Panc1 (cell line): ENCODE measurements around the gene XRCC2. TPM values are rescaled to one million over a fixed set of nuclear protein-coding genes. Genes with fewer than 3 reads are reported as not detected.

Experiments
- ATAC-seq: fragments of 200-7000 bp; cut with Tn5 transposase; 2 replicates; pipeline ENCODE4 v1.9.1; 2020; ENCODE audit warnings: mild to moderate bottlenecking, moderate library complexity
- BruUV-seq: library from RNA; stranded (reverse); fragments of 400-500 nt; replicated peaks from 2 replicates; lab custom pipeline; 2021; lab: Mats Ljungman, UMichigan
- CTCF ChIA-PET: fragments of 300-600 bp; sonication (Branson Sonifier 250); formaldehyde crosslinking; loops from one replicate; lab custom pipeline; 2022; ENCODE audit warnings: antibody characterized with exemption; lab: Charles Lee
- POLR2A ChIA-PET: fragments of 300-600 bp; sonication (Branson Sonifier 250); formaldehyde crosslinking; loops from one replicate; lab custom pipeline; 2022; ENCODE audit warnings: antibody characterized with exemption; lab: Charles Lee
- DNase-seq: peaks from one replicate; pipeline ENCODE4 v3.0.0-alpha.2; 2010; ENCODE audit warnings: low read depth, low spot score
- H3K27ac ChIP-seq: 2 replicates; pipeline ENCODE4 v1.5.1; 2011; ENCODE audit warnings: mild to moderate bottlenecking, low read length, inconsistent platforms
- H3K27me3 ChIP-seq: fragments of 200-500 bp; sonication (Bioruptor generic); 2 replicates; pipeline ENCODE4 v1.6.0; 2014; ENCODE audit warnings: low read length, inconsistent platforms; ENCODE audit not compliant: control insufficient read depth, insufficient read depth
- H3K36me3 ChIP-seq: fragments of 200-500 bp; sonication (Bioruptor generic); 2 replicates; pipeline ENCODE4 v1.5.1; 2014; ENCODE audit warnings: inconsistent platforms, mild to moderate bottlenecking, low read length, moderate library complexity; ENCODE audit not compliant: control insufficient read depth, insufficient read depth
- H3K4me1 ChIP-seq: 2 replicates; pipeline ENCODE4 v1.5.1; 2011; ENCODE audit warnings: inconsistent platforms, mild to moderate bottlenecking, low read length, moderate library complexity; ENCODE audit not compliant: control insufficient read depth, insufficient read depth
- H3K4me3 ChIP-seq, 2 experiments: 2 replicates each; pipeline ENCODE4 v1.5.1; 2011 to 2012; ENCODE audit warnings: low read depth in 2 of 2, low read length in 2 of 2, mild to moderate bottlenecking in 2 of 2, inconsistent platforms in 1 of 2, moderate library complexity in 1 of 2
- H3K9me3 ChIP-seq: fragments of 200-500 bp; sonication (Bioruptor generic); 2 replicates; pipeline ENCODE4 v1.5.1; 2014; ENCODE audit warnings: low read depth, mild to moderate bottlenecking, inconsistent platforms, low read length, moderate library complexity; ENCODE audit not compliant: control insufficient read depth, insufficient read depth
- POLR2AphosphoS5 ChIP-seq: IDR thresholded peaks from 2 replicates; pipeline ENCODE4 v1.6.1; 2012; ENCODE audit warnings: mild to moderate bottlenecking, low read depth, low read length, moderate library complexity
- SIN3A ChIP-seq: IDR thresholded peaks from 2 replicates; pipeline ENCODE4 v1.6.1; 2012; ENCODE audit warnings: low read depth, mild to moderate bottlenecking, low read length, moderate library complexity, borderline replicate concordance; ENCODE audit not compliant: insufficient read depth
- TCF7L2 ChIP-seq: IDR thresholded peaks from 2 replicates; pipeline ENCODE4 v1.6.1; 2011; ENCODE audit warnings: mild to moderate bottlenecking, low read depth, low read length, inconsistent platforms
- in situ Hi-C: cut with HindIII; loops from 2 replicates; pipeline ENCODE4 v1.10.0; 2016; ENCODE audit warnings: low sequenced_read_pairs, low pct_unique_long_range_greater_than_20kb
- intact Hi-C: fragments of 100-400 bp; cut with micrococcal nuclease; formaldehyde crosslinking; loops from one replicate; pipeline ENCODE4 v1.10.0; 2022; ENCODE audit not compliant: unreplicated experiment
- total RNA-seq: library from RNA; stranded (reverse); gene quantifications from one replicate; pipeline ENCODE4 v1.2.1, GENCODE V29; 2021; ENCODE audit not compliant: unreplicated experiment
- TF ChIP-seq, protein P1 (sequence below): fragments of 450-650 bp; IDR thresholded peaks from 2 replicates; pipeline ENCODE4 v1.5.1; 2017; ENCODE audit warnings: mild to moderate bottlenecking
- TF ChIP-seq, protein P2 (sequence below), 2 experiments: IDR thresholded peaks; 2 replicates each; pipeline ENCODE4 v1.6.1; 2011 to 2012; ENCODE audit warnings: low read depth in 2 of 2, control low read depth in 1 of 2, low read length in 1 of 2, mild to moderate bottlenecking in 1 of 2, moderate library complexity in 1 of 2; ENCODE audit not compliant: insufficient read depth in 1 of 2

The XRCC2 gene
- total RNA-seq, 1 experiment from 2014 or later: 10.3 TPM

DNA sequence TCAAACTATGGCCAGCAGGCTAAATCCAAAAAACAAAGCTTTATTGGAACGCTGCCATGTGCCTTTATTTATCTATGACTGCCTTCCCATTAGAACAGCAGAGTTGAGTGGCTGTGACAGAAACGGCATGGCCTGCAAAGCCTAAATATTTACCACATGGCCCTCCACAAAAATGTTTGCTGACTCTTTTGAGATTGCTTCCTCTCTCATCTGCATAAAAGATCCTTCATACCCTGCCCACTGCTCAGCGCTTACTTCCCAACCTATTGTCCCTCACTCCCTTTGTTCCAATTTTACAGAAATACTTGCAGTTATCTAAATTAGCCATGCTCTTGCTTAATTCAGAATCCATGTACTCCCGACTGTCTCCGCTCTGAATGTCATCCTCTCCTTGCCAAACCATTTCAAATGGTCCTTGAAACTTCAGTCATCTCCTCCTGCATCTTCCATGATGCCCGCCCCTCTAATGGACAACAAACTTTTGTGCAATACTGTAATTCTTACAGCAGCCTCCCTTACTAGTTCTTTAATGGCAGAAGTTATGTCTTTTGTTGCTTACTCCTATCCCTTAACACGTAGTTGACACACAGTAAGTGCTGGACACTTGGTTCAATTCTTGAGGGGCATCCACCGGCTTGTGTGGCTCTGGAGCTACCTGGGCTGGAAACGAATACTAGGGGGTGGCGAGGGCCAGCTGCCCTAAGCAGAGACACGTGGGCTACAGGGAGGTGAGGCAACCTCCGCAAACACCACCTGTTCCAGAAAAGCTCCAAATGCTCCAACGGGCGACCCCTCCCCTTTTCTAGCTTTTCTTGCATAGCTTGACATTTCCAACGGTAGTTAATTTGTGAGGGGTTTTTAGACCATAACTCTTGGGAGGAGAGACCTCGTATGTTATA lies 832 bp downstream of the XRCC2 start:
- ChIA-PET CTCF (no interaction called here), POLR2A (no interaction called here)
- H3K27ac ChIP-seq: peak overlapping the region; percentile 86
- H3K4me3 ChIP-seq: peak overlapping the region; percentile 92 to 94
- peaks cover 9% of the 10 kb centered on the region for H3K4me1 ChIP-seq
- H3K9me3 ChIP-seq: no peaks in the 10 kb centered on the region
- TSS peak; percentile 89 for BruUV-seq
- TF ChIP-seq SIN3A: no peak
- TF ChIP-seq, protein P1, sequence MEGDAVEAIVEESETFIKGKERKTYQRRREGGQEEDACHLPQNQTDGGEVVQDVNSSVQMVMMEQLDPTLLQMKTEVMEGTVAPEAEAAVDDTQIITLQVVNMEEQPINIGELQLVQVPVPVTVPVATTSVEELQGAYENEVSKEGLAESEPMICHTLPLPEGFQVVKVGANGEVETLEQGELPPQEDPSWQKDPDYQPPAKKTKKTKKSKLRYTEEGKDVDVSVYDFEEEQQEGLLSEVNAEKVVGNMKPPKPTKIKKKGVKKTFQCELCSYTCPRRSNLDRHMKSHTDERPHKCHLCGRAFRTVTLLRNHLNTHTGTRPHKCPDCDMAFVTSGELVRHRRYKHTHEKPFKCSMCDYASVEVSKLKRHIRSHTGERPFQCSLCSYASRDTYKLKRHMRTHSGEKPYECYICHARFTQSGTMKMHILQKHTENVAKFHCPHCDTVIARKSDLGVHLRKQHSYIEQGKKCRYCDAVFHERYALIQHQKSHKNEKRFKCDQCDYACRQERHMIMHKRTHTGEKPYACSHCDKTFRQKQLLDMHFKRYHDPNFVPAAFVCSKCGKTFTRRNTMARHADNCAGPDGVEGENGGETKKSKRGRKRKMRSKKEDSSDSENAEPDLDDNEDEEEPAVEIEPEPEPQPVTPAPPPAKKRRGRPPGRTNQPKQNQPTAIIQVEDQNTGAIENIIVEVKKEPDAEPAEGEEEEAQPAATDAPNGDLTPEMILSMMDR: no peak
- TF ChIP-seq TCF7L2: no peak
- no peak for TF ChIP-seq POLR2AphosphoS5
- TF ChIP-seq, protein P2, sequence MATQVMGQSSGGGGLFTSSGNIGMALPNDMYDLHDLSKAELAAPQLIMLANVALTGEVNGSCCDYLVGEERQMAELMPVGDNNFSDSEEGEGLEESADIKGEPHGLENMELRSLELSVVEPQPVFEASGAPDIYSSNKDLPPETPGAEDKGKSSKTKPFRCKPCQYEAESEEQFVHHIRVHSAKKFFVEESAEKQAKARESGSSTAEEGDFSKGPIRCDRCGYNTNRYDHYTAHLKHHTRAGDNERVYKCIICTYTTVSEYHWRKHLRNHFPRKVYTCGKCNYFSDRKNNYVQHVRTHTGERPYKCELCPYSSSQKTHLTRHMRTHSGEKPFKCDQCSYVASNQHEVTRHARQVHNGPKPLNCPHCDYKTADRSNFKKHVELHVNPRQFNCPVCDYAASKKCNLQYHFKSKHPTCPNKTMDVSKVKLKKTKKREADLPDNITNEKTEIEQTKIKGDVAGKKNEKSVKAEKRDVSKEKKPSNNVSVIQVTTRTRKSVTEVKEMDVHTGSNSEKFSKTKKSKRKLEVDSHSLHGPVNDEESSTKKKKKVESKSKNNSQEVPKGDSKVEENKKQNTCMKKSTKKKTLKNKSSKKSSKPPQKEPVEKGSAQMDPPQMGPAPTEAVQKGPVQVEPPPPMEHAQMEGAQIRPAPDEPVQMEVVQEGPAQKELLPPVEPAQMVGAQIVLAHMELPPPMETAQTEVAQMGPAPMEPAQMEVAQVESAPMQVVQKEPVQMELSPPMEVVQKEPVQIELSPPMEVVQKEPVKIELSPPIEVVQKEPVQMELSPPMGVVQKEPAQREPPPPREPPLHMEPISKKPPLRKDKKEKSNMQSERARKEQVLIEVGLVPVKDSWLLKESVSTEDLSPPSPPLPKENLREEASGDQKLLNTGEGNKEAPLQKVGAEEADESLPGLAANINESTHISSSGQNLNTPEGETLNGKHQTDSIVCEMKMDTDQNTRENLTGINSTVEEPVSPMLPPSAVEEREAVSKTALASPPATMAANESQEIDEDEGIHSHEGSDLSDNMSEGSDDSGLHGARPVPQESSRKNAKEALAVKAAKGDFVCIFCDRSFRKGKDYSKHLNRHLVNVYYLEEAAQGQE (IDR thresholded peaks at IDR 0.05; ENCODE audit: insufficient read depth in 1 of 2, low read depth in 2 of 2, low read length in 1 of 2): no peak
- intact Hi-C loops: no loop called here
- DNase-seq (no peak), ATAC-seq (peak; percentile 64)
- H3K36me3 ChIP-seq: peaks cover 10% of the 10 kb centered on the region
- in situ Hi-C loops: no loop called here
- H3K27me3 ChIP-seq: no peaks in the 10 kb centered on the region

DNA sequence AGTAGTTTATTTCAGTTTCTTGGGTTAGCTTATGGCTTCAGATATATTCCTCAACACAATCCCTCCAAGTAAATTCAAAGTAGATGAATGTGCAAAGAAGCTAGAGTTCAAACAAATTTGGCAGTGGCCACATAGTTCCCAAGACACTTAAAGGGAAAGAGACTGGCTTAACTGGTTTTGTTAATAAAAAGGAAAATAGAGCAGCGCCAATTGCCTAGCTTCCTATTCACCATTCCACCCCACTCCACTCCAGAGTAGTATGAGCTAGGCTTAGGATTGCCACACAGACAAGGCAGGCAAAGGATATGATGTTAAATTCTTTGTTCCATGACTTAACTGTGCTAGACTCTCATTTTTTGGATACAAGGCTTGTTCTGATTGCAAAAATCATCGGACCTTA lies 2.0 kb downstream of the XRCC2 start:
- in situ Hi-C loops (no loop called here), intact Hi-C loops (no loop called here)
- BruUV-seq: no TSS peak
- Histone ChIP-seq H3K27ac (no peak overlapping the region; the same call in 1 of the 2 replicates), H3K4me1 (peaks cover 9% of the 10 kb centered on the region), H3K9me3 (no peaks in the 10 kb centered on the region), H3K36me3 (peaks cover 10% of the 10 kb centered on the region), H3K27me3 (no peaks in the 10 kb centered on the region), H3K4me3 (no peak overlapping the region)
- no peak for ATAC-seq
- no peak for DNase-seq
- ChIA-PET POLR2A (no interaction called here), CTCF (no interaction called here)
- TF ChIP-seq, protein P1: no peak
- TF ChIP-seq SIN3A (no peak), TCF7L2 (no peak), POLR2AphosphoS5 (no peak)
- TF ChIP-seq, protein P2 (IDR thresholded peaks at IDR 0.05; ENCODE audit: insufficient read depth in 1 of 2, low read depth in 2 of 2, low read length in 1 of 2): no peak
